HG03565 (cell line): Measurements from ENCODE around the gene DNAJC10.
"Not testable (repeated sequence)": the region's sequence is repeated elsewhere in the genome, so short reads cannot be mapped to it uniquely, and the experiment has no call there.

Experiments used
- ATAC-seq: cut with Tn5 transposase; IDR thresholded peaks from one replicate; pipeline ENCODE4 v1.9.1; 2021; ENCODE audit warnings: mild to moderate bottlenecking, moderate library complexity; ENCODE audit not compliant: unreplicated experiment

The DNAJC10 gene

GRCh38 chr2:182724656-182725055 is 8.6 kb downstream of the DNAJC10 start:
- no peak for ATAC-seq

DNA sequence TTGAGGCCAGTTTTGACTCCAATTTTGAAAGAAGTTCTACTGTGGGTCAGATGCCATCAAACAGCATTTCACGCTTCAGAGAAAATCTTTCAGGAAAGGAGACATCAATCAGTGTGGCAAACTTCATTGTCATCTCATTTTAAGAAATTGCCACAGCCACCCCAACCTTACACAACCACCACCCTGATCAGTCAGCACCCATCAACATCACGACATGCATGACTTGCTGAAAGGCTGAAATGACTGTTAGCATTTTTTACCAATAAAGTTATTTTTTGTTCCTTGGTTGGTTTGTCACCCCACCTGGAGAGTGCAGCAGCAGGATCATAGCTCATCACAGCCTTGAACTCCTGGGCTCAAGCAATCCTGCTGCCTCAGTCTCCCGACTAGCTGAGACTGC is 10.4 kb downstream of the DNAJC10 start:
- no peak for ATAC-seq

GRCh38 chr2:182728014-182728413 is 12.0 kb downstream of the DNAJC10 start:
- ATAC-seq: no peak

DNA sequence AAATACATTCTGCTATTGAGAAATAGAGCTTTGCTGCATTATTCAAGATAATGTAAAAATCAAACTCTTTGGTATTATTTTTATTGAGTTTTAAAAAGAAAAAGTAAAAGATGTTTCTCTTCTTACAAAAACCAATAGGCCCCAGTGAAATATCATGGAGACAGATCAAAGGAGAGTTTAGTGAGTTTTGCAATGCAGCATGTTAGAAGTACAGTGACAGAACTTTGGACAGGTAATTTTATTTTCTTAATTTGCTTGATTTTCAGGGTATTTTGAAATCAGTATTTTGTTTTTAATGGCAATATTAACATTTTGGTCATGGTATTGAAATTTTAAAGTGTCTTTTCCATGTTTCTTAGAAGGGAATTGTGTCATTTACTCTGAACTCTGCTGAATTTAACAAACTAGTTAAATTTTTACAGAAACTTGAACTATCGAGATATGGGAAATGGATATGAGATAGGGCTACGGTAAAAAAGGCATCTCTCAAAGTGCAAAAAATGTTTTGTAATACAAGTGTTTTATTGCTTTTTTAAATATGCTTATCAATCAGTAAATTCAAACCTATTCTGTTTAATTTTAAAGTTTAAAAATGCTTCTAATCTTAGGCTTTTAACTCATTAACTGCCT is 13.8 kb downstream of the DNAJC10 start:
- ATAC-seq: no peak

GRCh38 chr2:182730486-182730885 is 14.4 kb downstream of the DNAJC10 start:
- ATAC-seq: no peak

DNA sequence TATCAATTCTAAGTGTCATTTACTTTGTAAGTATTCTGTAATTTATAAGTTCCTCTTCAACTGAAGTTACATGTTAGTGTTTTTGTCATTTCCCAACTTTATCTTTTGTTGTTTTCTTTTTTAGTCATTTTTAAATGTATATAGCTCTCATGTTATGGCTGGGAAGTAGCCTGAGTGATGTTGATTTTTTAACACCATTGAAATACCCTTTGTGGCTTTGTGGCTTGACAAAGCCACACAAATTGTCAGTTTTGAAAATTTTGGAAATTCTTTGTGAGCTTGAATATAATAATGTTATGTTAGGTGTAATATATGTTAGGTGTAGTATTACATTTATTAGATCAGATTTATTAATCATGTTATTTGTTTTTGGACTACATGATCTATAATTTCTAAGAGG is 16.7 kb downstream of the DNAJC10 start:
- no peak for ATAC-seq

DNA sequence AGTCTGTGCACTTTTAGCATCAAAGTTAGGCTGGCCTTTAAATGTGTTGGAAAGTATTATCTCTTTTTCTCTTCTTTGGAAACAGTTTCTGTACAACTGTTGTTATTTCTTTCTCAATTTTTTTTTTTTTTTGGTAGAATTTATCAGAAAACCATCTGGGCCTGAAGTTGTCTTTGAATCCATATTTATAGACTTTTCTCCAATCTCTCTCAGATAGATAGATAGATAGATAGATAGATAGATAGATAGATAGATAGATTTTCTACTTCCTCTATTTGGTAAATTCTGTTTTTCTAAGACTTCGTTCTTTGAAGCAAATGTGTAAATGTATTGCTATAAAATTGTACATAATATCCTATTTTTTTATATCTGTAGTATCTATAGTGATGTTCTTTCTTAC is 17.5 kb downstream of the DNAJC10 start:
- no peak for ATAC-seq

- not testable (repeated sequence) for ATAC-seq
These were observed 20.8 kb downstream of the DNAJC10 start for GRCh38 chr2:182736856-182737255.

DNA sequence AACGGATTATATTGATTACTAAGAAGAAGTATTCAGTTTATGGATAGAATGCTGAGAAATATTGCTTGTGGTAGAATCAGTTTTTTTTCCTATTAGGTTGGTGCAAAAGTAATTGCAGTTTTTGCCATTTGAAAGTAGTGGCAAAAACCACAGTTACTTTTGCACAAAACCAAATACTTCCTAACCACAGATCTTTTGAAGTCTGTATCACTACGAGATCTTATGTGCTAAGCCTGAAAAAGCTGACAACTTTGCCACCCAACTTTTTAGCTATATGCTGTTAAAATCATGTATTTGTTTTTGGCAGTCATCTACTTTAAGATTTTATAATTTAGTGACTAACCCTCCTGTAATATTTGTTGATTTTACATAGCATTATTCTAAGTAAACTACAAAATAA is 24.6 kb downstream of the DNAJC10 start:
- ATAC-seq: no peak

DNA sequence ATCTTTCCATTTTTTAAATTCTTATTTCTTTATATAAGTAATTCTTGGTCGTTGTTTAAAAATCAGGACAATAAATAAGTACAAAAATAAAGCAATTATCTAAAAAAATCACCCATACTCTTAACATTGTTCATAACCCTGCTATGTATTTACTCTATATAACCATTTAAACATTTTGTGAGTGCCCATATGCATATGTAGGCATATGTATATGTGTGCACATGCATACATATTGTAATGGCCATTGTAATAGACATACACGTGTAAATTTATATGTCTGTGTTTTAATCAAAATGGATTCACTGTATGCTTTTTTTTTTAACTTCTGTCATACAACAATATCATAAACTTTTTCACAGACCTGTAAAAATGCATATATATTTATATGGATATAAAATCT is 25.6 kb downstream of the DNAJC10 start:
- no peak for ATAC-seq

DNA sequence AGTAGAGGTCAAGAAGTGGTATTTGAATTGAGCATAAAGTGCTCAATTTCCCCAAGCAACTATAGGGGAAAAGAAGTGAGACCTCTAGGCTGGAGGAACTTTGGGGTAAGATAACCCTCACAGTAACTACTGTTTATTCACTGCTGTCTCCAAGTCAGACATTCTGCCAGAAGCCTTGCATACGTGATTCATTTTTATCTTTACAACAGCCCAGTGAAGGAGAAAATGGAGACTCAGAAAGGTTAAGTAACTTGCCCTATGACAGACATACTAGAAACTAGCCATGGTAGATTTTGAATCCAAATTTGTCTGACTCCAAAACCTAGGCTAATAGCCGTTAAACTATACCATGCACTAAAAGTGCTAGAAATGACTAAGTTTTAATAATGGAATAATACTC is 28.4 kb downstream of the DNAJC10 start:
- no peak for ATAC-seq

- no peak for ATAC-seq
These were observed 29.0 kb downstream of the DNAJC10 start for GRCh38 chr2:182745061-182745460.

DNA sequence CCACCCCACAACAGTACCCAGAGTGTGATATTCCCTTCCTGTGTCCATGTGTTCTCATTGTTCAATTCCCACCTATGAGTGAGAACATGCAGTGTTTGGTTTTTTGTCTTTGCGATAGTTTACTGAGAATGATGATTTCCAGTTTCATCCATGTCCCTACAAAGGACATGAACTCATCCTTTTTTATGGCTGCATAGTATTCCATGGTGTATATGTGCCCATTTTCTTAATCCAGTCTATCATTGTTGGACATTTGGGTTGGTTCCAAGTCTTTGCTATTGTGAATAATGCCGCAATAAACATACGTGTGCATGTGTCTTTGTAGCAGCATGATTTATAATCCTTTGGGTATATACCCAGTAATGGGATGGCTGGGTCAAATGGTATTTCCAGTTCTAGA is 29.8 kb downstream of the DNAJC10 start:
- not testable (repeated sequence) for ATAC-seq

DNA sequence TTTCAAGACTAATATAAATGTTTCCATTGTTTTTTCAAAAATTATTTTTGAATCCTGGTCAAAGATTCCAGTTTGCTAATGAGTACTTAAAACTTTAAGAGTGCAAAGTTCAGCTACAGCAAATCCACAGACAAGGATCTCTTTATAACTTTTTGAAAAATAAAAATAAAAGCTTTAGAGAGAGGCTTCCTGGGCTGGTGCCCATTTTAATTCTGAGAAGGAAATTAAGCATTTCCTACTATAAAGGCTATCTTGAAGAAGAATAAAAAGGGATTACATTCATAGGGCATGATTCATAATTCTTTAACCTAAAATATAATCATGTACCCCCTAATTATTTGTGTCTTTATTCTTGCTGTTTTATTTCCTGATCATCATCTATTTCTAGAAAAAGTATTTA is 38.2 kb downstream of the DNAJC10 start:
- ATAC-seq: no peak

DNA sequence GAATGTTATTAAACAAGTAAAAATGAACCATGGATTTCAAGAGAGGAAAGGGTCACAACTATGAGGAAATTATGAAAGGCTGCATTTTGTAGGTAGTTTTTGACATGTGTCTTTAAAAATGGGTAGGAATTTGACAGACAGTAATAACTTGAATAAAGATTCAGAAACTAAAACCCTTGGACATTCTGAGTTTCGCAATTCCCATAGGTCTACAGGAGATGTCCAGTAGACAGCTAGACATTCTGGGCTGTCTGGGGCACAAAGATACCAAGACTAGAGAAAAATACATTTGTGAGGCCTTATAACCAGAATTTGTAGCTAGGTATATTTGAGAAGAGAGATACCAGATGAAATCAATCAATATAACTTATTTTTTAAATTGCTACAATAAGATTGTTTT is 42.3 kb downstream of the DNAJC10 start:
- no peak for ATAC-seq

- ATAC-seq: no peak
These were observed 45.8 kb downstream of the DNAJC10 start for GRCh38 chr2:182761903-182762302.

- no peak for ATAC-seq
These were observed 47.4 kb downstream of the DNAJC10 start for GRCh38 chr2:182763311-182763912.

DNA sequence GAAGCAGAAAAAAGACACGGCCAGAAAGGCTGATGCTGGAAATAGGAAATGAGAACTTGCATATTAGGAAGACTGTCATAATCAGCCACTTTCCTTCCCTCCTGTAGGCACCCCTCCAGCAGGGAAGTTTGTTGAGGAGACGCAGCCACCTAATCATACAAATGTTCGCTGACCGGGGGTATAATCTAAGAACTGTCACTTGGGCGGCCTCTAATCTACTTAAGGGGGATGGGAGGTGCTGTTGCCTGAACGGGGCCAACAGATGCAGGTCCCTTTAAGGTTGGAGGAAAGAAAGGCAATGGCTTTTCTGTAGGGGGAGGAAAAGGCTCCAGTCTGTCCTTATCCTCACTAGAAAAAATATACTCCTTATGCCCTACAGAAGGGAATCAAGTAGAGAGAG is 50.6 kb downstream of the DNAJC10 start:
- ATAC-seq: no peak

GRCh38 chr2:182767578-182767977 is 51.5 kb downstream of the DNAJC10 start:
- ATAC-seq: no peak

GRCh38 chr2:182768950-182769349 is 52.9 kb downstream of the DNAJC10 start:
- not testable (repeated sequence) for ATAC-seq

GRCh38 chr2:182779323-182779722 is 63.3 kb downstream of the DNAJC10 start:
- no peak for ATAC-seq

DNA sequence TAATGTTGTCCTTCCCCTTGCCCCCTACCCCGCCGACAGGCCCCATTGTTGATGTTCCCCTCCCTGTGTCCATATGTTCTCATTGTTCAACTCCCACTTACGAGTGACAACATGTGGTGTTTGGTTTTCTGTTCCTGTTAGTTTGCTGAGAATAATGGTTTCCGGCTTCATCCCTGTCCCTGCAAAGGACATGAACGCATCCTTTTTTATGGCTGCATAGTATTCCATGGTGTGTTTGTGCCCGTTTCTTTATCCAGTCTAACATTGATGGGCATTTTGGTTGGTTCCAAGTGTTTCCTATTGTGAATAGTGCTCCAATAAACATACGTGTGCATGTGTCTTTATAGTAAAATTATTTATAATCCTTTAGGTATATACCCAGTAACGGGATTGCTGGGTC is 65.0 kb downstream of the DNAJC10 start:
- not testable (repeated sequence) for ATAC-seq

- ATAC-seq: not testable (repeated sequence)
These were observed 66.6 kb downstream of the DNAJC10 start for GRCh38 chr2:182782686-182783085.
